SU-DHL-6 (cell line): ENCODE measurements around the gene COL27A1.

Experiments
- H2AFZ ChIP-seq: fragments of 200-600 bp; sonication (generic); 2 replicates; pipeline ENCODE4 v1.6.1; 2014; ENCODE audit warnings: low read depth, mild to moderate bottlenecking, moderate library complexity, mixed read lengths, antibody characterized with exemption, low read length; ENCODE audit not compliant: severe bottlenecking
- H3F3A ChIP-seq: fragments of 200-600 bp; shearing (Covaris generic); 2 replicates; pipeline ENCODE4 v1.6.0; 2016; ENCODE audit warnings: antibody characterized with exemption, mild to moderate bottlenecking; ENCODE audit not compliant: insufficient read depth
- H3K27ac ChIP-seq: fragments of 200-600 bp; sonication (generic); 2 replicates; pipeline ENCODE4 v1.5.1; 2016; ENCODE audit warnings: low read depth, mild to moderate bottlenecking, low read length, moderate library complexity, mixed read lengths
- H3K27me3 ChIP-seq: fragments of 200-600 bp; sonication (generic), shearing (Covaris generic); 2 replicates; pipeline ENCODE4 v1.6.0; 2014; ENCODE audit warnings: mild to moderate bottlenecking, low read length
- H3K36me3 ChIP-seq: fragments of 200-600 bp; sonication (generic); 2 replicates; pipeline ENCODE4 v1.6.1; 2014; ENCODE audit warnings: mild to moderate bottlenecking, low read length, mixed read lengths
- H3K4me2 ChIP-seq: fragments of 300-600, 200-600 bp; shearing (Covaris generic), sonication (generic); 2 replicates; pipeline ENCODE4 v1.6.0; 2014; ENCODE audit warnings: low read length, low read depth, mild to moderate bottlenecking; ENCODE audit not compliant: poor library complexity, severe bottlenecking
- H3K4me3 ChIP-seq: fragments of 200-600 bp; sonication (generic); 2 replicates; pipeline ENCODE4 v1.5.1; 2014; ENCODE audit warnings: antibody characterized with exemption, low read length, mild to moderate bottlenecking, mixed read lengths; ENCODE audit not compliant: insufficient read depth, poor library complexity, severe bottlenecking
- H3K79me2 ChIP-seq: fragments of 200-600 bp; sonication (generic); 2 replicates; pipeline ENCODE4 v1.6.1; 2014; ENCODE audit warnings: mild to moderate bottlenecking, low read length, moderate library complexity; ENCODE audit not compliant: insufficient read depth
- H3K9ac ChIP-seq: fragments of 200-600 bp; sonication (generic); 2 replicates; pipeline ENCODE4 v1.7.0; 2014; ENCODE audit warnings: mild to moderate bottlenecking, low read length
- H3K9me2 ChIP-seq: fragments of 200-600 bp; sonication (generic); replicated peaks from 2 replicates; pipeline ENCODE4 v1.6.1; 2014; ENCODE audit warnings: low read length; ENCODE audit not compliant: insufficient read depth
- H3K9me3 ChIP-seq: fragments of 200-600 bp; sonication (generic); 2 replicates; pipeline ENCODE4 v1.6.1; 2014; ENCODE audit warnings: low read length, mixed read lengths; ENCODE audit not compliant: insufficient read depth
- H4K20me1 ChIP-seq: fragments of 200-600 bp; sonication (generic); 2 replicates; pipeline ENCODE4 v1.6.1; 2014; ENCODE audit warnings: low read depth, mild to moderate bottlenecking, antibody characterized with exemption, low read length, moderate library complexity, mixed read lengths
- EZH2phosphoT487 ChIP-seq: fragments of 200-600 bp; sonication (generic), shearing (Covaris generic); conservative IDR thresholded peaks from 2 replicates; pipeline ENCODE4 v1.6.1; 2018; ENCODE audit warnings: mild to moderate bottlenecking, antibody characterized with exemption, low read length, moderate library complexity, mixed read lengths
- TF ChIP-seq, protein P1 (sequence below): fragments of 200-600 bp; sonication (generic); IDR thresholded peaks from one replicate; pipeline ENCODE4 v1.5.1; 2017; ENCODE audit warnings: antibody characterized with exemption, mild to moderate bottlenecking, low read length, moderate library complexity; ENCODE audit not compliant: insufficient read depth, poor library complexity, severe bottlenecking

The COL27A1 gene

DNA sequence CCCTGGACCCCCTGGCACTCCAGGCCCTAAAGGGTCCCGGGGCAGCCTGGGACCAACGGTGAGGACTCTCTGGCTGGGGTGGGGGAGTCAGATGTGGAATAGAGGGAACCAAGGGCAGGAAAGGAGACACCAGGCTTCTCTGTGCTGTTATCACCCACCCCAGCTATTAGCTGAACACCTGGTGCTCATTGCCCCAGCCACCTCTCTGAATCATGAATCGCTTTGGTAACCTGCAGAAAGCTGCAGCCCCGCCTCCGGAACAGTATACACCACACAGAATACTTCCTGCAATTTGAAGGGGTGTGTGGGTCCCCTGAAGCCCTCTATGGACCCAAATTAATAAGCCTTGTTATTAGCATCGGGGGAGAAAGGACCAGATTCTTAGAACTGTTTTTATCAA lies 127.2 kb downstream of the COL27A1 start:
- no peak overlapping the region for H2AFZ ChIP-seq
- no peaks in the 10 kb centered on the region for H3K36me3 ChIP-seq
- H3K27me3 ChIP-seq = no peaks in the 10 kb centered on the region
- H3K79me2 ChIP-seq = no peaks in the 10 kb centered on the region
- no peak overlapping the region for H3K9ac ChIP-seq
- H3K4me3 ChIP-seq = no peak overlapping the region
- H3F3A ChIP-seq = no peaks in the 10 kb centered on the region
- no peaks in the 10 kb centered on the region for H3K9me2 ChIP-seq
- no peak overlapping the region for H3K27ac ChIP-seq
- no peaks in the 10 kb centered on the region for H4K20me1 ChIP-seq
- TF ChIP-seq EZH2phosphoT487 = no peak
- TF ChIP-seq, protein P1, sequence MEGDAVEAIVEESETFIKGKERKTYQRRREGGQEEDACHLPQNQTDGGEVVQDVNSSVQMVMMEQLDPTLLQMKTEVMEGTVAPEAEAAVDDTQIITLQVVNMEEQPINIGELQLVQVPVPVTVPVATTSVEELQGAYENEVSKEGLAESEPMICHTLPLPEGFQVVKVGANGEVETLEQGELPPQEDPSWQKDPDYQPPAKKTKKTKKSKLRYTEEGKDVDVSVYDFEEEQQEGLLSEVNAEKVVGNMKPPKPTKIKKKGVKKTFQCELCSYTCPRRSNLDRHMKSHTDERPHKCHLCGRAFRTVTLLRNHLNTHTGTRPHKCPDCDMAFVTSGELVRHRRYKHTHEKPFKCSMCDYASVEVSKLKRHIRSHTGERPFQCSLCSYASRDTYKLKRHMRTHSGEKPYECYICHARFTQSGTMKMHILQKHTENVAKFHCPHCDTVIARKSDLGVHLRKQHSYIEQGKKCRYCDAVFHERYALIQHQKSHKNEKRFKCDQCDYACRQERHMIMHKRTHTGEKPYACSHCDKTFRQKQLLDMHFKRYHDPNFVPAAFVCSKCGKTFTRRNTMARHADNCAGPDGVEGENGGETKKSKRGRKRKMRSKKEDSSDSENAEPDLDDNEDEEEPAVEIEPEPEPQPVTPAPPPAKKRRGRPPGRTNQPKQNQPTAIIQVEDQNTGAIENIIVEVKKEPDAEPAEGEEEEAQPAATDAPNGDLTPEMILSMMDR = no peak
- no peaks in the 10 kb centered on the region for H3K9me3 ChIP-seq
- no peak overlapping the region for H3K4me2 ChIP-seq

DNA sequence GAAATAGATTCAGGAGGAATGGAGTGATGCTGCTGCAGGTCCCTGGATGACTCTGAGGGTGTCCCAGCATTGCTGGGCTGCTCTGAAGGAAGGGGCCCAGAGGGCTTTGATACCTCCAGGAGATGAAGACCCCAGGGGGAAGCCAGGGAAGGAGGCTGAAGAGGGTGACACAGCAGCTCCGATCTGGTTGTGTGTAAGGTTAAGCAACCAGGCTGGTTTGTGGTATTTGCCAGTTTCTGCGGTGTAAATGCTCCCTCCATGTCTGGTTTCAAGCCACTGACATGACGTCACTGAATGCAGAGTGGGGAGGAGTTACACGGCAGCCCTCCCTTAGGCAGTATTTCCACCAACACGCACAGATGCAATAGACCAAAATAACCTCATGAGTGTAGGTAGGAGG lies 127.6 kb downstream of the COL27A1 start:
- H3K27me3 ChIP-seq = no peaks in the 10 kb centered on the region
- no peaks in the 10 kb centered on the region for H3K79me2 ChIP-seq
- H3F3A ChIP-seq = no peaks in the 10 kb centered on the region
- H3K9me3 ChIP-seq = no peaks in the 10 kb centered on the region
- H3K9me2 ChIP-seq = no peaks in the 10 kb centered on the region
- H3K27ac ChIP-seq = no peak overlapping the region
- TF ChIP-seq, protein P1 = no peak
- TF ChIP-seq EZH2phosphoT487 = no peak
- no peaks in the 10 kb centered on the region for H3K36me3 ChIP-seq
- no peak overlapping the region for H2AFZ ChIP-seq
- H3K4me3 ChIP-seq = no peak overlapping the region
- H3K4me2 ChIP-seq = no peak overlapping the region
- no peak overlapping the region for H3K9ac ChIP-seq
- no peaks in the 10 kb centered on the region for H4K20me1 ChIP-seq

DNA sequence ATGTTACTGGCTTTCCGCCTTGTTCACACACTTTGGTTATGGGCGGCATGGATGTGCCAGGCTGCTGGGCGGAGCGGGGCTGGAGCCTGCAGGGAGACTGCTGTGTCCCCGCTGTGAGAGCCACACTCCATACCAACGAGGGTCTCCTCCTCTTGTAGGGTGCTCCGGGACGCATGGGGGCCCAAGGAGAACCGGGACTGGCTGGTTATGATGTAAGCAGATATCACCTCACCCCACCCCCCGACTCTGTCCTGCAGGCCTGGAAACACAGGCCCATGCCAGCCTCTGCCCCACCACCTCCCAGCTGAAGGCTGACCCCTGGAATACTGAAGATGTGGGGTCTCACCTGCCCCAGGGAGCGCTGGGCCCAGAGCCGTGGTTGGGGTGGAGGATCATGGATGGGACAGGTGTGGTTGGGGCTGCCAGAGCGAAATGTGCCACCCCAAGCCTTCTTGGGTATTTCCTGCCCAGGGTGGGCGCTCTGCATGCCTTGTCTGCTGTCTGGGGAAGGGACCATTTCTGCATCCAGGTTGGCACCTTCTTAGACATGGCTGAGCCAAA lies 128.3 kb downstream of the COL27A1 start:
- Histone ChIP-seq H3K36me3 (no peaks in the 10 kb centered on the region), H3F3A (no peaks in the 10 kb centered on the region), H3K4me3 (no peak overlapping the region), H4K20me1 (no peaks in the 10 kb centered on the region), H3K27me3 (no peaks in the 10 kb centered on the region), H3K27ac (no peak overlapping the region), H3K4me2 (no peak overlapping the region), H2AFZ (no peak overlapping the region), H3K9ac (no peak overlapping the region), H3K9me3 (no peaks in the 10 kb centered on the region), H3K9me2 (no peaks in the 10 kb centered on the region), H3K79me2 (no peaks in the 10 kb centered on the region)
- TF ChIP-seq EZH2phosphoT487 = no peak
- TF ChIP-seq, protein P1 = no peak
